ENCODE measurements around the gene KCNK5.

The KCNK5 gene

DNA sequence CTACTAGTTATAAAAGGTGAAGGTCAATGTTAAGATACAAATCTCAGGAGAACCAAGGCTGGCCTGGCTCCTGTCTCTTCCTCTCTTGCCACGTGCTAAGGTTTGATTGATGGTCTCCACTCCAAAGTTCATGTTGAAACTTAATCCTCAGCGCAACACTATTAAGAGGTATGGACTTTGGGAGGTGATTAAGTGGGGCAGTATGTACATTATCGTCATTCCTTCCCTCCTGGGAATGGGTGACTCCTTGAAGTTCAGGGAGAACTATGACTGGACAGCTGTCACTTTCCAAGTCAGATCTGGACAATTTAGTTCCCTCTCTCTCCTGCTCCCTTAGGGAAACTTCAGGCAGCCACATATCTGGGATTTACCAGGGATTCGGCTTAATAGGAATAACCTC is 50.5 kb downstream of the KCNK5 start:
- no peak overlapping the region for H3K9ac ChIP-seq
- TF ChIP-seq, protein P1, sequence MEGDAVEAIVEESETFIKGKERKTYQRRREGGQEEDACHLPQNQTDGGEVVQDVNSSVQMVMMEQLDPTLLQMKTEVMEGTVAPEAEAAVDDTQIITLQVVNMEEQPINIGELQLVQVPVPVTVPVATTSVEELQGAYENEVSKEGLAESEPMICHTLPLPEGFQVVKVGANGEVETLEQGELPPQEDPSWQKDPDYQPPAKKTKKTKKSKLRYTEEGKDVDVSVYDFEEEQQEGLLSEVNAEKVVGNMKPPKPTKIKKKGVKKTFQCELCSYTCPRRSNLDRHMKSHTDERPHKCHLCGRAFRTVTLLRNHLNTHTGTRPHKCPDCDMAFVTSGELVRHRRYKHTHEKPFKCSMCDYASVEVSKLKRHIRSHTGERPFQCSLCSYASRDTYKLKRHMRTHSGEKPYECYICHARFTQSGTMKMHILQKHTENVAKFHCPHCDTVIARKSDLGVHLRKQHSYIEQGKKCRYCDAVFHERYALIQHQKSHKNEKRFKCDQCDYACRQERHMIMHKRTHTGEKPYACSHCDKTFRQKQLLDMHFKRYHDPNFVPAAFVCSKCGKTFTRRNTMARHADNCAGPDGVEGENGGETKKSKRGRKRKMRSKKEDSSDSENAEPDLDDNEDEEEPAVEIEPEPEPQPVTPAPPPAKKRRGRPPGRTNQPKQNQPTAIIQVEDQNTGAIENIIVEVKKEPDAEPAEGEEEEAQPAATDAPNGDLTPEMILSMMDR (conservative IDR thresholded peaks at IDR 0.05; ENCODE audit: low read depth, low read length): no peak
- no peaks in the 10 kb centered on the region for H3K36me3 ChIP-seq (ENCODE audit: insufficient read depth)
- H2AFZ ChIP-seq (ENCODE audit: low read depth): no peak overlapping the region
- H3K27me3 ChIP-seq (ENCODE audit: insufficient read depth, low read depth): no peaks in the 10 kb centered on the region
- no peaks in the 10 kb centered on the region for H4K20me1 ChIP-seq (ENCODE audit: insufficient read depth)
- no peaks in the 10 kb centered on the region for H3K4me1 ChIP-seq (ENCODE audit: low read depth, poor library complexity, severe bottlenecking)
- no peaks in the 10 kb centered on the region for H3K79me2 ChIP-seq (ENCODE audit: insufficient read depth, low read depth)
- H3K27ac ChIP-seq: no peak overlapping the region
- H3K4me3 ChIP-seq (IDR thresholded peaks at IDR 0.05; ENCODE audit: insufficient read depth, low read depth, low read length): no peak overlapping the region
- H3K4me2 ChIP-seq: no peak overlapping the region

DNA sequence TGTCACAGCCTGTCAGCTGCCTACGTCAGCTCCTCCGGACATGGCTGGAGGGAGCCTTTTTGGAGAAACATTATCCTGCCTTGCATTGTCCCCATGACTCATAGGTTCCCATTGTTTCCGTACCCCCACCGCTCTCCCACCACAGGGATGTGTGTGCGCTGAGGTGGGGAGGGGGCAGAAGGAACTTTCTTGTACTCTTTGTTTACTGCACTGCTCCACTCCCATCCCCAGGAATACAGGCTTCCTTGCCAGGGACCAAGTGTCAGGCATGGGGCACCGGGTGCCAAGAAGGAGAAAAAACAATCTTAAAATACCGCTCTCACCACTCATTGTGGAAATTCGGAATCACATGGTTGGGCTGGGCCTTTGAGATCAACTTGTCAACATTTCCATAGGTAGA is 51.0 kb downstream of the KCNK5 start:
- no peaks in the 10 kb centered on the region for H4K20me1 ChIP-seq (ENCODE audit: insufficient read depth)
- no peaks in the 10 kb centered on the region for H3K36me3 ChIP-seq (ENCODE audit: insufficient read depth)
- H3K27ac ChIP-seq: no peak overlapping the region
- TF ChIP-seq, protein P1 (conservative IDR thresholded peaks at IDR 0.05; ENCODE audit: low read depth, low read length): no peak
- no peaks in the 10 kb centered on the region for H3K79me2 ChIP-seq (ENCODE audit: insufficient read depth, low read depth)
- H3K27me3 ChIP-seq (ENCODE audit: insufficient read depth, low read depth): no peaks in the 10 kb centered on the region
- no peaks in the 10 kb centered on the region for H3K4me1 ChIP-seq (ENCODE audit: low read depth, poor library complexity, severe bottlenecking)
- H3K4me2 ChIP-seq: no peak overlapping the region
- H3K9ac ChIP-seq: no peak overlapping the region
- H3K4me3 ChIP-seq (IDR thresholded peaks at IDR 0.05; ENCODE audit: insufficient read depth, low read depth, low read length): no peak overlapping the region
- H2AFZ ChIP-seq (ENCODE audit: low read depth): no peak overlapping the region

- Histone ChIP-seq H3K9ac (no peak overlapping the region), H2AFZ (ENCODE audit: low read depth) (no peak overlapping the region), H3K27me3 (ENCODE audit: insufficient read depth, low read depth) (no peaks in the 10 kb centered on the region), H3K27ac (no peak overlapping the region), H3K4me1 (ENCODE audit: low read depth, poor library complexity, severe bottlenecking) (no peaks in the 10 kb centered on the region), H4K20me1 (ENCODE audit: insufficient read depth) (no peaks in the 10 kb centered on the region), H3K79me2 (ENCODE audit: insufficient read depth, low read depth) (no peaks in the 10 kb centered on the region), H3K36me3 (ENCODE audit: insufficient read depth) (no peaks in the 10 kb centered on the region), H3K4me2 (no peak overlapping the region), H3K4me3 (IDR thresholded peaks at IDR 0.05; ENCODE audit: insufficient read depth, low read depth, low read length) (no peak overlapping the region)
- TF ChIP-seq, protein P1 (conservative IDR thresholded peaks at IDR 0.05; ENCODE audit: low read depth, low read length): no peak
Observed at GRCh38 chr6:39177130-39177529, 52.1 kb downstream of the KCNK5 start.

DNA sequence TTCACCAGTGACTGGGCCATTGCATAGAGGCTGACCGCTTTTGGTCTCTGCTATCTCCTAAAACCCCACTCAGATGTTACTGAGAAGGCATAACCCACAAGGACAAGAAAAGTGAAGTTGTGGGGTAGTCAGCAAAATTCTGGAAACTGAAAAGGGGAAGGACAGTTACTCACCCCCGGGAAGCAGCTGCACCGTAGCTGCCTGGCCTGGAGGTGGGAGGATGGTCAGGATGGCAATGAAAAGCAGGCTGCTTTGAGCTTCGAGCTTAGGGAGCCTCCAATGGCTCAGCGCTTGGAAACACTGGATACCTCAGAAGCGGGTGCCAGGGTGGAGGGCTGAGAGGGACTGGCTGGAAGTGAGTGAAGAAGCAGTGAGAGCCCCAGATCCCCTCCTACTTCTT is 56.0 kb downstream of the KCNK5 start:
- no peak overlapping the region for H3K9ac ChIP-seq
- H3K27me3 ChIP-seq (ENCODE audit: insufficient read depth, low read depth): no peaks in the 10 kb centered on the region
- no peak overlapping the region for H3K27ac ChIP-seq
- no peak overlapping the region for H3K4me3 ChIP-seq (IDR thresholded peaks at IDR 0.05; ENCODE audit: insufficient read depth, low read depth, low read length)
- no peak overlapping the region for H2AFZ ChIP-seq (ENCODE audit: low read depth)
- H3K4me2 ChIP-seq: no peak overlapping the region
- no peaks in the 10 kb centered on the region for H3K36me3 ChIP-seq (ENCODE audit: insufficient read depth)
- TF ChIP-seq, protein P1 (conservative IDR thresholded peaks at IDR 0.05; ENCODE audit: low read depth, low read length): no peak
- H3K4me1 ChIP-seq (ENCODE audit: low read depth, poor library complexity, severe bottlenecking): no peaks in the 10 kb centered on the region
- H4K20me1 ChIP-seq (ENCODE audit: insufficient read depth): no peaks in the 10 kb centered on the region
- no peaks in the 10 kb centered on the region for H3K79me2 ChIP-seq (ENCODE audit: insufficient read depth, low read depth)

DNA sequence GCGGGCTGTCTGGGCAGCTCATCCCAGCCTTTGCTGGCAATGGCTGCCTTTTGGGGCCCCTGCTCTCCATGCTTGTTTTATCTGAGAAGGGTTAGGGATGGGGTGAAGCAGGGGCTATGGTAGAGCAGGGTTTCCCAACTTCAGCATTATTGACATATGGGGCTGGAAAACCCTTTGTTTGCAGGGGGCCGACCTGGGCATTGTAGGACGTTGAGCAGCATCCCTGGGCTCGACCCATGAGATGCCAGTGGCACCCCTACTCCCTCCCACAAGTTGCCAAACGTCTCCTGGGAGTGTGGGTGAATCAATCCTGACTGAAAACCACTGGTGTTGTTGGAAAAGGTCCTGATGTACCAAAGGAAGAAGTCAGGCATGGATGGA is 56.9 kb downstream of the KCNK5 start:
- no peaks in the 10 kb centered on the region for H4K20me1 ChIP-seq (ENCODE audit: insufficient read depth)
- TF ChIP-seq, protein P1 (conservative IDR thresholded peaks at IDR 0.05; ENCODE audit: low read depth, low read length): no peak
- no peaks in the 10 kb centered on the region for H3K27me3 ChIP-seq (ENCODE audit: insufficient read depth, low read depth)
- no peak overlapping the region for H2AFZ ChIP-seq (ENCODE audit: low read depth)
- no peak overlapping the region for H3K9ac ChIP-seq
- H3K36me3 ChIP-seq (ENCODE audit: insufficient read depth): no peaks in the 10 kb centered on the region
- H3K4me2 ChIP-seq: no peak overlapping the region
- H3K79me2 ChIP-seq (ENCODE audit: insufficient read depth, low read depth): no peaks in the 10 kb centered on the region
- H3K27ac ChIP-seq: no peak overlapping the region
- H3K4me1 ChIP-seq (ENCODE audit: low read depth, poor library complexity, severe bottlenecking): no peaks in the 10 kb centered on the region
- H3K4me3 ChIP-seq (IDR thresholded peaks at IDR 0.05; ENCODE audit: insufficient read depth, low read depth, low read length): no peak overlapping the region

Measured in KMS-11 (cell line).